Measurements from ENCODE around the gene PTCRA.
"Not testable (repeated sequence)": the region's sequence is repeated elsewhere in the genome, so short reads cannot be mapped to it uniquely, and the experiment has no call there.

The PTCRA gene, protein sequence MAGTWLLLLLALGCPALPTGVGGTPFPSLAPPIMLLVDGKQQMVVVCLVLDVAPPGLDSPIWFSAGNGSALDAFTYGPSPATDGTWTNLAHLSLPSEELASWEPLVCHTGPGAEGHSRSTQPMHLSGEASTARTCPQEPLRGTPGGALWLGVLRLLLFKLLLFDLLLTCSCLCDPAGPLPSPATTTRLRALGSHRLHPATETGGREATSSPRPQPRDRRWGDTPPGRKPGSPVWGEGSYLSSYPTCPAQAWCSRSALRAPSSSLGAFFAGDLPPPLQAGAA
- 1.5 to 4.3 (median 2.4) reads per million in 17 experiments for total RNA-seq

DNA sequence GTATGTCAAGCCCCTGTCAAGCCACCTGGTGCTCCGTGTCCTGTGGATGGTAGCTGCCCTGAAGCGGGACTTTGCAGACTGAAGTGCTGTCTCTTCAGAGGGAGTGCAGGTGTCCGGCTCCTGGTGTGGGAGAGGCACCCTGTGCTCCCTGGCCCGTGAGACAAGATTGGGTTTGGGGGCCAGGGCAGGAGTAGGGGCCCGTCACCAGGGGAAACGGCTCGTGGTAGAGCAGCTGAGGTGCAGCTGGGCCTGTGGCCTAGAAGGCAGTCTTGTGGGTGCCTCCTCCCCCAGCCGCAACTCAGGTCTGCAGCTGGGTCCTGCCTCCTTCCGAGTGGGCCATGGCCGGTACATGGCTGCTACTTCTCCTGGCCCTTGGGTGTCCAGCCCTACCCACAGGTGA, at the start of gene PTCRA:
TSS of gene PTCRA (plus strand) at position 322 of the 400 bp plus-strand sequence. CDS start at position 339, 17 bp downstream.
- no peak for DNase-seq

DNA sequence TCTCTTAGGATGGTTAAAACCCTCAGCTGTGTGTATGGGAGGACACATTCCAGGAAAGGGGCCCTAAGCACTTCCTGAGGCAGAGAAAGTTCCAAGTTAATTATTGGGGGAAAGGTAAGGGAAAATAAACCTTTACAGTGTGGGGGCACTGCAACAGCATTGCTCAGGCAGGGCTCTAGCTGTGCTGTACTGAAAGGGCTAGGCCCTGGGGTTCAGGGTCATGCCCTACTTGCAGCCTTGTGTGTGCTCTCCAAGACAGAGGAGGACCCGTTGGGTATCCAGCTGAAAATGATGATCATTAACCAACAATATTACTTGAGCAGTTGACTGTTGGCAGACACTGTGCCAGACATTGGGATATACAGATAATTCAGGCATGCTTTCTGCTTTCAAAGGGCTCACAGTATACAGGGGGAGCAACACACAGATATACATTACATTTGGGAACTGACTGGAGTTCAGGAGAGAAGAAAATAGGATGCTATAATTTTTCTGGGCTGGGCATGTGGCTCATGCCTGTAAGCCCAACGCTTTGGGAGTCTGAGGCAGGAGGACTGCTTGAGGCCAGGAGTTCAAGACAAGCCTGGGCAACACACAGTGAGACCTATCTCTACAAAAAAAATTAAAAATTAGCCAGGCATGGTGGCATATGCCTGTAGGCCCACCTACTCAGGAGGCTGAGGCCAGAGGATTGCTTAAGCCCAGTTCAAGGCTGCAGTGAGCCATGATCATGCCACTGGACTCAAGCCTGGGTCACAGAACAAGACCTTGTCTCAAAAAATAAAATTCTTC, 45.5 kb upstream of the PTCRA start:
- no peak for DNase-seq

DNA sequence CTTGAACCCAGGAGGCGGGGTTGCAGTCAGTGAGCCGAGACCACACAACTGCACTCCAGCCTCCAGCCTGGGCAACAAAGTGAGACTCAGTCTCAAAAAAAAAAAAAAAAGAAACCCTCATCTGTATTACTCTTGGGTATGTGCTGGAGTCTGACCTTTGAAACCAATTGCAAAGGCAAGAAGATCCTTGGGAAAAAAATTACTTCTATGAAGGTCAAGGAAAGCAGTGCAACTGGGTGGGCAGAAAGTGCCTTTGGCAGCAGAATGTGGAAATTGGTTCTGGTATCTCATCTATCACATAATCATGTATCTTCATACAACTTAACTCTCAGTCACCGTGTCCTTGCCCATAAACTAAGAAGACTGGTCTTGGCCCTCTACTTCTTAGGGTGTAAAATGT, 44.1 kb upstream of the PTCRA start:
- DNase-seq = no peak

DNA sequence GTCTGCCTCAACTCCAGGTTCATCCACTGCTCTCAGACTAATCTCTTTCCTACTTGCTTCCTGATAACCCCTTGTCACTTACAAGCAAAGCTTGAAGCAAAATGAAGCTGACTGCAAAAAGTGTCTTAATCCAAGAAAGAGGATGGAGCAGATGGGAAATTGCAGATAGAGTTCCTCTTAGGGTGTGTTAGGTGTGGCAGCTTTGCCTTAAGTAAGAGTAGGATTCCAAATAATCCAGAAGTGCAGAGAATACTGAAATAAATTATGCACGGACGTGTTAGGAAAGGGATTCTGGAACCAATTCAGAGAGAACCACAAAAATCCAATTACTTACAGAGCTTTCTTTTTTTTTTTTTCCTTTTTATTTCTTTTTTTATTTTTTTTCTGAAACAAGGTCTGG, 42.5 kb upstream of the PTCRA start:
- DNase-seq = no peak

DNA sequence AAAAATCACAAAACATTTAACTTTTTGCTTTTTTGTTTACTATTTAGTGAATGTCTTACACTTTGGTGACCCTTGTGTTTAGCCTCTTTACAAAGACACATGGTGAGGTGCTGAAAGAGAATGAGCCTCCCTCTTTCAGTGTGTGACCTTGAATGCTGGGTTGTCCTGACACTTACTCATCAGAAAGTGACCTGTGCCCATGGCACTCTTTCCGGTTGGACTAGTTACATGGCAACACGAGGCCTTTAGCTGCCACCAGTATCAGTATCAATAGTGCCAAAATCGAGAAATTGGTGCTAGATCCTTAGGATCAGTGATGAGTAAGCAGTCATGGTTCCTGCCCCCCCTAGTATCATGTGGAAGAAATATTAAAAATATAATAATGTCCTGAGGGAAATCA, 38.2 kb upstream of the PTCRA start:
- no peak for DNase-seq

DNA sequence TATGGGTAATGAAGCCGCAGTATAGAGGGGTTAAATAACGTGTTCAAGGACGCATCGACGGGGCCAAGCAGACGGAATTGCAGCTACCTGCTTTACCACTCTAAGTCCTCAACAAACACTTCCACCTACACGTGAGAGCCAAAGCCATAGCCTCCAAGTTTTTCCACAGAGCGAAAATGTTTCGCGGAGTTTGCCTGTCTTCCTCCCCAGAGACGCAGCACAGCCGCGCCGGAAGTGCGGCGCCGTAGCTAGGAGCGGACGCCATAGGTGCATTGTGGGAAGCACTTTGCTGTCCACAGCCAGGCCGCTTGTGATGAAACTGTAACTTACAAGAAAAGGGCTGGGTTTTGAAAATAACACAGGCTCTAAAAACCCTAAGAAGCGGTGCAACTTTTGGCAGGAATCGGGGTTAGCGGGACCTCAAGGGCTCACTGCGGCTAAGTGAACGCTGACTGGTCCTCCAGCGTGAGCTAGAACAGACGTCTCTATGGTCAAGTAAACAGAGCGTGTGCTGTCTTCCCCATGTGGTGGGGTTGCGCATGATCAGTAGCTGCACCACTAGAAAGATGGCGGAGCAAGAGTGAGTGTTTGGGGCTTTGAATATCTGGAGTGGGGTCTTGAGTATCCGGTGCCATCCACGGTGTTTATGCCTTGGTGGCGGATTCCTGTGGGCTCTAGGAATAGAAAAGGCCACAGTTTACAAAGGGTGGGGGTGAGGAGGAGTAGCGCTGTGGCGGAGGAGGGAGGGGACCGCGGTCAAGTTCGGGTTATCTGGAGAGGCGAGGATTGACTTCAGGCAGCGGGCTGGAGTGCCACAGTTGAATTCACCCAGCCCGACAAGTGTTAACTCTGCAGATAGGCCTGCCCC, 36.2 kb upstream of the PTCRA start, which contains the start of gene RPL7L1:
TSS of gene RPL7L1 (plus strand) at position 245 of the 868 bp plus-strand sequence. CDS start at position 540, 295 bp downstream.
- peak; percentile 84 to 91 (median 90) for DNase-seq

DNA sequence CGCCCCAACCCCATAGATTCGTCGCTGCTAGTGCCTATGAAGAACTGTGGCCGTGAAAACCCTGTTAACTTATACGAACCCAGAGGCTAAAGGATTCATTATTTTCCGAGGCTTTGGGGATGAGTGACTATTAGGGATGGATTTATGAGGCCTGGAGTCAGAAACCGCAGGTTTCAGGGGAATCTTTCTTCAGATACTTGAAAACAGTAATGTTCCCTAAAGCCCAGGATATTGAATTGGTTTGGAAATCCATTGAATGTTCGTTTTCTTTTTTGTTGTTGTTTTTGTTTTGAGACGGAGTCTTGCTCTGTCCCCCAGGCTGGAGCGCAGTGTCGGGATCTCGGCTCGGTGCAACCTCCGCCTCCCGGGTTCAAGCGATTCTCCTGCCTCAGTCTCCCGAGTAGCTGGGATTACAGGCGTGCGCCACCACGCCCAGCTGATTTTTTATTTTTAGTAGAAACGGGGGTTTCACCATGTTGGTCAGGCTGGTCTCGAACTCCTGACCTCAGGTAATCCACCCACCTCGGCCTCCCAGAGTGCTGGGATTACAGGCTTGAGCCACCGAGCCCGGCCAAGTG, 35.5 kb upstream of the PTCRA start:
- DNase-seq = not testable (repeated sequence)

DNA sequence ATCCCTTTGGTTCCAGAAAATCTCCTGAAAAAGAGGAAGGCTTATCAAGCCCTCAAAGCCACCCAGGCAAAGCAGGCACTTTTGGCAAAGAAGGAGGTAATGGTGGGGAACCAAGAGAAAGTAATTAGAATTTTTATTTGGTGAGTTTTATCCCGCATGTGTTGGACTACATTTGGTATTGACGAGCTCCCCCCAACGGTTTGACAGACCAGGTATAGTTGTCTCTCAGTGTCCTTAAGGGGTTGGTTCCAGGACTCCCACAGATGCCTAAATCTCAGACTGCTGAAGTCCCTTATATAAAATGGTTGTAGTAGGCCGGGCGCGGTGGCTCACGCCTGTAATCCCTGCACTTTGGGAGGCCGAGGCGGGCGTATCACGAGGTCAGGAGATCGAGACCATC, 35.0 kb upstream of the PTCRA start:
- not testable (repeated sequence) for DNase-seq

DNA sequence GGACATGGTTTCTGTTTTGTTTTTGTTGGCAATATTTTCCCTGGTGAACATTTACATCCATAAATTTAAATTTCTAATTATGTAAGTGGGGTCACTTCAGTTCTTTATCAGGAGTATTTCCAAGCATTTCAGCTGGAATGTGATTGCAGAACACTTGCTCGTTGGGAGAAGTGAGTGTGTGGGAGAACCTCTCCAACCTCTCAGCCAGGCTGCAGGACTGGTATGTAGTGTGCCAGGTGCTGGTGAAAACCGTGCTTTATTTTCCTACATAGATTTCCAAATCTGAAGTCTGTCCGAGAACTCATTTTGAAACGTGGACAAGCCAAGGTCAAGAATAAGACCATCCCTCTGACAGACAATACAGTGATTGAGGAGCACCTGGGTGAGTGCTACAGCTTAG, 30.2 kb upstream of the PTCRA start:
- no peak for DNase-seq

DNA sequence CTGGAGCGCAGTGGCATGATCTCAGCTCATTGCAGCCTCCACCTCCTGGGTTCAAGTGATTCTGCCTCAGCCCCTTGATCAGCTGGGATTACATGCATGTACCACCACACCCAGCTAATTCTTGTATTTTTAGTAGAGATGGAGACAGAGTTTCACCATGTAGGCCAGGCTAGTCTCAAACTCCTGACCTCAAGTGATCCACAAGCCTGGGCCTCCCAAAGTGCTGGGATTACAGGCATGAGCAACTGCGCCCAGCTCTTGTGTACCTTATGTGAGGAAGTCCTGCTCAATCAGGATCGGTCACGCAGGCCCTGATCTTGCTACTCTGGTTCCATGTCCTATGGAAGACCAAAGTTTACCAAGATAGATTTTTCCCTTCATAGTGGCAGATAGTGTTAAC, 27.7 kb upstream of the PTCRA start:
- DNase-seq = not testable (repeated sequence)

DNA sequence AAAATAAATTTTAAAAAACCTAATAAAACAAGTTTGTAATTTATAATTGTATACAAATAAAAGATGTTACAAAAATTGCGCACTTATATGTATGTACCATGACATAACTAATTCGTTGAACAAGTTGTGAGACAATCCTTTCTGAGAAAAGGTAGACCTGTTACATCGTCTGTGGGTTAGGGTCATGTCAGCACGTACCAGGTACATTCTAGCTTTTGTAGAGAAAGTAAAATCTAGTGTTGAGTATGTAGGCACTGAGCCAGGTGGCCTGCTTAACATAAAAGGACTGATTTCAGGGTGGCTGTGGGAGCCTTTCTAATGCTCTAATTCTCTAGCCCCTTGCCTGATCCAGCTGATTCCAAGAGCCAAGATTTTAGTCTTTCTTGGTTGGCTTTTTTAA, 26.0 kb upstream of the PTCRA start:
- DNase-seq = no peak

DNA sequence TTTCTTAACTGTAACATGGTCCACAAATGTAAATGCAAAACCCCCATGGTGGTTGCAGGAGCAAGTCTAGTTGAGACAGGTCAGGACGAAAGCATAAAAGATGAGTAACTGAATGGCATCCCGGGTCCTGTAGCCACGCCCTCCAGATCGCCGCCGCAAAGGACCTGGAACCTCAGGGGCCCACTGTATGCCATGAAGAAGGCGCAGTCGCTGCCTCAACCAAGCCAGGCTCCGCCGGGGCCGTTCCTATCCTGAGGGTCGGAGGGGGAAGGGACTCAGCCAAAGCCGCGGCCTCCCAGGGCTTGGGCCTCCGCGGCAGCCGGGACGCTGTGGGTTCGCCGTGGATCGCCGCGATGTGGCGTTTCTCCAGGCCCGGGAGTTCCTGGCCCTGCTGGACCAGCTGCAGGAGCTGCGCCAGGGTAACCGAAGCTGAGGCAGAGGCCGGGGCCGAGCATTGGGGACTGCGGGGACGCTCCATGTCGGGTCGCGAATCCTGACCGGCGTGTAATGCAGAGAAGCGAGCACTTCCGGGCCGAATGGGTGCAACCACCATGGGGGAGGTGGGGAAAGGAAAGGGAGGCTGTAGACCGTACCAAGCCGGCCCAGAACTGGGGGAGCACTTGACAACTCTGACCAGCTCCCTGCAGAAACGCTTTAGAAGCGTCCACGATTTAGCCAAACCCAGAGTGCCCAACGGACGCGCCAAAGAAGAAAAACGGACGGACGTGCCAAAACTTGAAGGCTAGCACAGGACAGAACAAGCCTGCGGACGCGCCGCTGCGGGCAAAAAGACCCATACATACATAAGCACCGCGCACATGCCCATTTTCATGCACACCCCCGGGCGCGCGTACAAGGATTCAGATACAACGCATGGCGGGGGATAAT, 25.3 kb upstream of the PTCRA start:
- peak; percentile 93 to 97 (median 96) for DNase-seq

DNA sequence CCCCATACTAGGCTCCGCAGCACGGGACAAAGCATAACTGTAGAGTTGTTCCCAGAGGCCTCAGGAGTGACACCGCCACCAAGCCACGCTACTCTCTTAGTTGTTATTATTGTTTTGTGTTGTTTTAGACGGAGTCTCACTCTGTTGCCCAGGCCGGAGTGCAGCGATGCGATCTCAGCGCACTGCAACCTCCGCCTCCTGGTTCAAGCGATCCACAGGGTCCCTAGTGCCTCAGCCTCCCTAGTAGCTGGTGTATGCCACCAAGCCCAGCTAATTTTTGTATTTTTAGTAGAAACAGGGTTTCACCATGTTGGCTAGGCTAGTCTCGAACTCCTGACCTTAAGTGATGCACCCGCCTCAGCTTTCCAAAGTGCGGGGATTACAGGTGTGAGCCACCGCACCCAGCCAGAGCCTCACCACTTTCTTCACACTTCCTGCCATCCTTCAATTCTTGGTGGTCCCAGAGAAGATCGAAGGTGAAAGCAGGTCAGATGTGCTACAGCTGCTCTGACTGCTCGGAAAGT, 24.6 kb upstream of the PTCRA start:
- no peak for DNase-seq

DNA sequence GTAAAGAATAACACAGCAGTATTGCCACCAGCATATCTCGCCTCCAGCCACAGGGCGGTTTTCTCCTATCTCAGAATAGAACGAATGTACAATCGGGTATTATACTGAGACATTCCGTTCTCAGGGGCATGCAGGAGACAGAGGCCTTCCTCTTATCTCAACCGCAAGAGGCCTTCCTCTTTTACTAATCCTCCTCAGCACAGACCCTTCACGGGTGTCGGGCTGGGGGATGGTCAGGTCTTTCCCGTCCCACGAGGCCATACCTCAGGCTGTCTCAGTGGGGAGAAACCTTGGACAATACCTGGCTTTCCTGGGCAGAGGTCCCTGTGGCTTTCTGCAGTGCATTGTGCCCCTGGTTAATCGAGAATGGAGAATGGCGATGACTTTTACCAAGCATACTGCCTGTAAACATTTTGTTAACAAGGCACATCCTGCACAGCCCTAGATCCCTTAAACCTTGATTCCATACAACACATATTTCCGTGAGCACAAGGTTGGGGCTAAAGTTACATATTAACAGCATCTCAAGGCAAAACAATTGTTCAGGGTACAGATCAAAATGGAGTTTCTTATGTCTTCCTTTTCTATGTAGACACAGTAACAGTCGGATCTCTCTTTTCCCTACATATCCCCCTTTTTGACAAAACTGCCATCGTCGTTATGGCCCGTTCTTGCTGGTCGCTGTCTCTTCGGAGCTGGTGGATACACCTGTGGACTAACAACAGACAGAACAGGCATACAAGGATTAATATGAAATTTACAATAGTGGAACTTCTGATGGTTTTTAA, 21.6 kb upstream of the PTCRA start:
- DNase-seq = peak in 2 of 4 experiments; percentile 26 to 28

DNA sequence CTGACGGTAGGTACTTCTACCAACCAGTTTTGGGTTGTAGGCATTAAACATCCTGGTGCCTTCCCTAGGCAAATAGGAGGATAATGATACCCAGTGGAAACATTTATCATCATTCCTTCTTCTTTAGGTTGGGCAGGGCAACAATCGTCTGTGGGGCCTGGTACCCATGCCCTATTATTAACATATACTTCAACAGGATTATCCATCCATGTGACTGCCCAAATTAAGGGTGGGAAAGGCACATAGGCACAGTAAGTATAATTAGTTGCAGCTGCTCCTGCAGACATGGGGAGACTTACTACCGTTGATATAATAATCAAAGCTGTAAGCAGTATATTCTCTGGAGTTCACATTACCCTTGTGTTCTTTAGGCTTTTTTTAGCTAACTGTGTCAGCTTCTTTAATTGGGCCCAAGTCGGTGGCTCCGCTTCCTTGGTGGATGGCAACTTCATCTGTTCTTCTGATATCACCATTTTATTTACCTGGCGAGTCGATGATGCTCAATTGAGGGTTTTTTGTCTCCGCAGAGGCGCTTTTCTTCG, 19.6 kb upstream of the PTCRA start:
- DNase-seq = no peak

DNA sequence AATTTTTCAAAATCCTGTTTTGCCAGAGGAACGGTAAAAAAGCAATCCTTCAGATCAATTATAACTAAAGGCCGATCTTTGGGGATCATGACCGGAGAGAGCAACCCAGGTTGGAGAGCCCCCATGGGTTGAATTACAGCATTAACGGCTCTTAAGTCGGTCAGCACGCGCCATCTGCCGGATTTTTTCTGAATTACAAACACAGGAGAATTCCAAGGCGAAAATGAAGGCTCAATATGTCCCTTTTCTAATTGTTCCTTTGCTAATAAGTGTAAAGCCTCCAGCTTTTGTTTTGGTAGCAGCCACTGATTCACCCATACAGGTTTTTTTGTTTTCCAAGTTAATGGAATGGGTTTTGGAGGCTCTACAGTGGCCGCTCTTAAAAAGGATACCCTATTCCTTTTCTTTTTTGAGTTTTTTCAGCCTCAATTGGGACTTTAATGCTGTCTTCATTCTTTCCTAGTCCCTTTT, 16.9 kb upstream of the PTCRA start:
- DNase-seq = peak; percentile 78 to 89 (median 86)

DNA sequence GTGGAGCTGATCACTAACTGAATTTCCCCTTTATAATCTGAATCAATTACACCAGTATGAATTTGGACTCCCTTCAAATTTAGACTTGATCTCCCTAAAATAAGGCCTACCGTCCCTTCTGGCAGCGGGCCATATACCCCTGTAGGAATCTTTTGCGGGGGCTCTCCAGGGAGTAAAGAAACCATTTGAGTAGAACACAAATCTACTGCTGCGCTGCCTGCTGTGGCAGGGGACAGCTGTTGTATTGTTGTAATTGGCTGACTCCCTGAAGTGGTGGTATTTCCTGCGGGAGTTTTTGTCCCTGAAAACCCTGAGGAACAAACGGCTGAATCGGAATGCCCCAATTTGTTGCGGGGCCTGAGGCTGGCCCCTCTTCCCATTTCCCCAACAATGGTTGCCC, 16.0 kb upstream of the PTCRA start:
- DNase-seq = no peak

DNA sequence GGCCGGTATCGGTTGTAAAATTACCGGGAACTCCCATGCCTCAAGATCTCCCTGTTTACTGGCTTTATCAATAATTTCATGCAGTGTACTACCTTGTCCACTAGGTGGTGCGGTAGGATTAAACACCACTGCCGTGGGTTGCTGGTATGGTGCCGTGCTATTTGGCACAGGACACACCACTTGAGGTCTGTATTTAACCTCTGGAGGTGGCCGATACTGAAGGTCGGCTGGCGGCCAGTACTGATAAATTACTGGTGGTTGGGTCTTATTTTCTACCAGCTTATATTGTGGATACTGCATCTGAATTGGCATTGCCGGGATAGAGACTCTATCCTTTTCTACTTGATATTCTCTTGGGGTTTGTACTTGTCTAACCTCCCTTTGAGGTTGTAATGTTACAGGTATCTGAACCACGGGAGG, 14.3 kb upstream of the PTCRA start:
- peak; percentile 87 to 93 (median 88) for DNase-seq

DNA sequence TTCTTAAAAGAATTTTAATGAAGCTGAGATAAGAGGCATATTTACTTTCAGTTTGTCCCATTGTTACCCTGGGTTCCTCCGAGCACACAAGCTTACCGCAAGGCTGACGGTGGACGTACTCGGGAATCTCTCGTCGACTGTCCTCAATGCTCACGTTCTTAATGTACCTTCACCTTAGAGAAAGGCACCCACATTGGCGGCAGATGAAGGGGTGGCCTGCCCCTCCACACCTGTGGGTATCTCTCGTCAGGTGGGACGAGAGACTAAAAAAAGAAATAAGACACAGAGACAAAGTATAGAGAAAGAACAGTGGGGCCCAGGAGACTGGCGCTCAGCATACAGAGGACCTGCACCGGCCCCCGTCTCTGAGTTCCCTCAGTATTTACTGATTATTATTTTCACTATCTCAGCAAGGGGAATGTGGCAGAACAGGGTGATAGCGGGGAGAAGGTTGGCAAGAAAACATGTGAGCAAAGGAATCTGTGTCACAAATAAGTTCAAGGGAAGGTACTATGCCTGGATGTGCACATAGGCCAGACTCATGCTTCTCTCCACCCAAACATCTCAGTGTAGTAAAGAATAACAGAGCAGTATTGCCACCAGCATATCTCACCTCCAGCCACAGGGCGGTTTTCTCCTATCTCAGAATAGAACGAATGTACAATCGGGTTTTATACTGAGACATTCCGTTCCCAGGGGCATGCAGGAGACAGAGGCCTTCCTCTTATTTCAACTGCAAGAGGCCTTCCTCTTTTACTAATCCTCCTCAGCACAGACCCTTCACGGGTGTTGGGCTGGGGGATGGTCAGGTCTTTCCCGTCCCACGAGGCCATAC, 13.2 kb upstream of the PTCRA start:
- DNase-seq = peak in 3 of 4 experiments; percentile 11 to 39 (median 23)
